NCI-H146 (cell line): ENCODE results near the gene TALDO1.

ENCODE experiments used
- DNase-seq: peaks from one replicate; lab custom pipeline; 2025; lab: John Stamatoyannopoulos, UW

TALDO1 gene

DNA sequence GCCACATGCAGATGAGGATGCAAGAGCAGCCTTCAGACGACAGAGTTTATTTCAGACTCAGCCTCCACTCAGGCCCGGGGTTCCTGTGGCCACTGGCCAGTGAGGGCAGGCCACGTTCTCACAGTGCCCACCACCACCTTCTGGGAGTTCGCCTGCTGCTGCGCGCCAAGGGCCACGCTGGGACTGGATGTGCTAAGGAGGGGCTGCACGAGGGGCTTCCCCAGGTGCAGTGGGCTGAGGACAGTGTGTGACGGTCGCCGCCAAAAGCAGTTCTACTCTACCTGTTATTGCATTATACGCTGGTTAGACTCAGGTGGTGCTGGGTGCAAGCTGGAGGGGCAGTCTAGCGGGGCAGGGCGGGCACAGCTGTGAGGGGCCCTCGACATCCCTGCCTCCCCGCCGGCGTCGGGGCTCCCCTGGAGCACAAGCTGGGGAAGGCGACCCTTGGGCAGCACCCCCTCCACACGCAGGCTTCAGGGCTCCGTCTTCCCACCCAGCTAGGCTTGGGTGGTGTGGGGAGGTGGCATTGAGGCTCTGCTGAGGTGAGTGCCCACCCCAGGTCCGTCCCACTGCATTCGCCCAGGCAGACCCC lies 39.9 kb downstream of the TALDO1 start:
- no peak for DNase-seq

DNA sequence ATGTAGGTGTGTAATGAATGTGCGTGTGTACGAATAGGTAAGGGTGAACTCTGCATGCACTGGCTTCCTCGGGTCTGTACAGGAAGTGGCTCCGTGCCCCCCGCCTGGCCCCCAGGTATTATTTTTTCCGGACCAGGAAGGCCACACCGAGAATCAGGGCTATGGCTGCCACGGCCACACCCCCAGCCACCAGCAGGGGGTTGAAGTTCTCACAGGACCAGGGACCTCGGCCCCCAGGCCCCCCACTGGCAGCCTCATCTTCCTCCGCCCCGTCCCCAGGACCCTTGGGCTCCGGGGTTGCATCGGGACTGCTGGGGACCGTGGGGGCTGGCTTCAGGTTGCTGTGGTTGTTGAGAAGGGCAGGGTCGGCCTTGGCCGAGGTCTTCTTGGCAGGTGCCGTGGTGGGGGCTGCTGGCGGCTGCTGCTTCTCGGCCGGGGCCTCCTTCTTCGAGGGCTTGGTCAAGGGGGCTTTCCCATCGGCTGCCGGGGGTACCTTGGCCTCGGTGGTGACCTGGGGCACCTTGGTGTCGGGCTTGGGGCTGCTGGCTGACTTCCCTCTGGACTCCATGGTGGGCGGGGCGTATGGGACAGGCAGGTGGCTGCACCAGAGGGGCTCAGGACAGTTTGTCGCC lies 40.9 kb downstream of the TALDO1 start:
- DNase-seq, result no peak

DNA sequence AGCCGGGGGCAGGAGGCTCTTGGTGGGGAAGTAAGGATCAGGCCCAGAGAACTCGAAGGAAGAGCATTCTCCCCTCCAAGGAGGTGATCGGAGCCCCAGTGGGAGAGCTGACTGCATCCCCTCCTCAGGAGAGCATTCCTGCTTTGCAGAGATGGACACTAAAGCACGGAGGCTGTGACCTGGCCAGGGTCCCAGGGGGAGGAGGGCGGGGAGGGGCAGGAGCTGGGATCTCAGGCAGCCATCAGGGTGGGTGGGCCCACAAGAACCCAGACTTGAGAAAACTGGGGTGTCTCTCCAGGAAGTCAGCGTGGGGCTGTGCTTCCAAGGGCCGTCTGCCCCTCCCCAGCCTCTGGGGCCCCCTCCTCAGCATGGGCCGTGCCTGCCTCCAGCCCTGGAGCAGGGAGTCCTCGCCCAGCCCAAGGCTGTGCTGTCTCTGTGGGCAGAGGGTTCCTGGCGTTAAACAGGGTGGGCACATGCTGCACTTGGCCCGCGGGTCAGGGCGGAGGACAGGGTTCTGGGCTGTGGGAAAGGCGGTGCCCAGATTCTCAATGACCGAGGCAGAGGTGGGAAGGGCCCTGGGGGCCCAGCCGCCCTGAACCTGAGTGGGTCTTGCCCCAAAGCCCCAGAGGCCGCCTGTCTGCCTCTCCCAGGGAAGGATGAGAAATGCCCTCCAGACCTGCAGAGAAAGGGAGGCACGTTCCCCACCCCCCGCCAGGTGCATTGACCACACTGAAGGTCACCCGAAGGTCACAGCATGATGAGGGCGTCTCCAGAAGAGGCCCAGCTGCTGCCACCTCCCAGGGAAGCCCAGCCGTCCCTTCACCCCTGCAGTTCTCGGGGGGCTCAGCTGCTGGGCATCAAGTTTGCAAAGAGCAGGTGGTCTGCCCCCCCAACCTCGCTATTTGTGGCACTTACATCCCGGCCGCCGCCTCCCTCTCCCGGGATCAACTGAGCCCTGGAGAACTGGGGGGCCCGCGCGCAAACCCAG lies 42.0 kb downstream of the TALDO1 start:
- DNase-seq, result peak; percentile 56

DNA sequence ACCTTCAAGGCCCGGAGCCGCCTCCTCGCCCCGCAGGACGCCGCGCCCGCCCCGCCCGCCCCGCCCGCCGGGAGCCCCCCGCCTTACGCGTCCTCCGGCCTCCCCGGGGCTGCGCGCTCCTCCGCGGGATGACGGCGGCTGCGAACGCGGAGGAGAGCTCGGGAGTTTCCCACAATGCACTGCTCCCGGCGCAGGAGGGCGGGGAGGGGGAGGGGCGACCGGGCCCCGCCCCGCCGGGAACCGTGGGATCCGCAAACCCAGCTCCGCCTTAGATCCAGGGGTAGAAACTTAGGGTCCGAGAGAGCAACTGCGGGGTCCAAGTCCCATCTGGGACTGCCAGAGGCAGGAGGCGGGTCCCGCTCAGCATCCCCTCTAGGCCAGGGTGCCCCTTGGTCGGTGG lies 42.7 kb downstream of the TALDO1 start, which contains the start of gene CEND1:
Gene CEND1 (minus strand): TSS at position 148 of the 400 bp plus-strand sequence. CDS start 1,514 bp downstream, outside the sequence.
- peak; percentile 65 for DNase-seq

DNA sequence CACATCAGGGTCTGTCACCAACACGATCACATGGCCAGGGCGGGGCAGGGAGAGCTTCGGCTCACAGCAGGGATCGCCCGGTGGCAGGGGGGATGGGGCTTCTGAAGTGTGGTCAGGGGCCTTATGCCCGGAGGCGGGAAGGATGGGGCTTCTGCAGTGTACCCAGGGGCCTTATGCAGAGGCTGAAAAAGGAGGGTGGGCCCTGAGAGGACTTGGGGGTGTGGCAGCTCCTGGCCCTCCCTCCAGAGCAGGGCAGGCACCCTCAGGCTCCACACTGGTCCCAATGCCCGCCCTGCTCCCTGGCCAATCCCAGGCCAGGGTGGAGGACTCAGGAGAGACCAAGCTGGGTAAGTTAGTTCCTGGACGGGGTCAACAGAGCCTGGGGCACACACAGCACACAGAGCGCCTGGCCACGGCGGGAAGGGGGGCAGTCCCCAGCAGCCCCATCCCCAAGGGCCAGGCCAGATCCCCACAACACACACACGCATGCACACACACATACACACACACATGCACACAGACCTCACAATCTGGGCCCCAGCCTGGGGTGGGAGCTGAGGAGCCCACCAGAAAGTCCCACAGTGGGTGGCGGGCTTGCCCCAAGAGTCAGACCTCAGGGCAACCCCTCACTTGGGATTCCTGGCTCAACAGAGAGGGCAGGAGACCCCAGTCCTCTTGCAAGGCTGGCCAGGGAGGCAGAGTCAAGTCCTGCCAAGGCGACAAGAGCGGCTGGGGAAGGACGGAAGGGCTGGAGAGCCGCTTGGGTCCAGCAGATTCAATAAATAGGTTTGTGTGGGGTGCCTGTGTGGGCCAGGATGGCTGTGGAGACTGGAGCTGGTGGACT lies 43.7 kb downstream of the TALDO1 start:
- no peak for DNase-seq

DNA sequence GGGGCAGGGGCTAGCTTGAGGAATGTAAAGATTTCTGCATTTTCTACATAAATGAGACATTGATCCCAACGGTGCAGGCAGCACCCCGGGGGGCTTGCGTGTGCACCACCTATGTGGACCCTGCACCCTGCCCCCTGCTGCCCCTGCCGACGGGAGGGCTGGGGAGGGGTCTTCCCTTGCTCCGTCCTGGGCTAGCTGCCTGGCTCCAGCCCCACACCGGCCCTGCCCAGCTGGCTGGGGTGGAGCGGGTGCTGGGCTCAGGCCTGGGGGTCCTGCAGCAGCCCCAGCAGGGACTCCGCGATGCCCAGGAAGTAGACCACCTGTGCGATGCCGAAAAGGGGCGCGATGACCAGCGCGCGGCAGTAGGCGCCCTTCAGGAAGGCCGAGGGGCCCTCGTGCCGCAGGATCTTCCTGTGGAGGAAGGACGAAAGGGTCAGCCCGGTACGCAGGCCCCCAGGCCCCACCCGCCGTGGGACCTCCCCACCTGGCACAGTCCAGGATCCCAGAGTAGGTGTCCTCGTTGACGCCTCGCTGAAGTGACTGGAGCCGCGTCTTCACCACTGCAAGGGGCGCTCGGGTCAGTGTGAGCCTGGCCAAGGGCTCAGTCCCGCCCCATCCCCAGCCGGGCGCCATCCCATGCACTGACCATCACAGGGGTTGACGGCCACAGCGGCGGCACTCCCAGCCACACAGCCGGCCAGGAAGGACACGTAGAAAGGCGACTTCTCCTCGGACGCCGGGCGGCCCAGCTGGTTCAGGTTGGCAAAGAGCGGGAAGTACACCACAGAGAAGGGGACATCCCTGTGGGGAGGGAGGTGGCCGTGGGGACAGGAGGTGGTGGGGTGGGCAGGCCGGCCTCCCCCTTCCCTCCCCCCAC lies 44.6 kb downstream of the TALDO1 start:
- no peak for DNase-seq

DNA sequence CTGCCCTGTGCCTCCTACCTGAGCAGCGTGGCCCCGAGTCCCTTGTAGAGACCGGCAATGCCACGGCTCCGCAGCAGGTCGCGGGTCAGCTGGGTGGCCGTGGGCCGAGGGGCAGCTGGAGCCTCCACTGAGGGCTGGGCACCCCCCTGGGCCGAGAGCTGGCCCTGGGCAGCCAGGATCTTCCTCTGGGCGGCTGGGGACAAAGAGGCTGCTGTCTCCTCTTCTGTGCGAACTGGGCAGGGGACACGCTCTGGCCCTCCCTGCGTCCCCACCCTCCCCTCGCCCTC lies 45.2 kb downstream of the TALDO1 start:
- no peak for DNase-seq

DNA sequence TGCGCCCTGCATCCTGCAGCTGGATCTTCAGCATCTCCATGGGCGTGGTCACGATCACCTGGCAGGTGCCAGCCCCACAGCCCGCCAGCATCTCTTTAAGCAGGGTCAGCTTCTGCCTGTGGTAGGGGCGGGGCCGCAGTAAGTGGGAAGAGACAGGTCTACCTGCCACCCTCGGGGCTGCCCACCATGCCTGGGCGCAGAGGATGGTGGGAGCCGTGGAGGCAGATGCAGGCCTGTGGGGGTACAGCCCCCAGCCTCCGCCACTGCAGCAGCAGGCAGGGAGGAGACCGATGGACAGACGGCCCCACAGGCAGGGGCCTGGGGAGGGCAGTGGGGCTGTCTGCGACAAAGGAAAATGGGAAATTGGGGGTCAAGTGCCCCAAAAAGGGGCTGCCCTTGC lies 45.6 kb downstream of the TALDO1 start:
- DNase-seq, result no peak

DNA sequence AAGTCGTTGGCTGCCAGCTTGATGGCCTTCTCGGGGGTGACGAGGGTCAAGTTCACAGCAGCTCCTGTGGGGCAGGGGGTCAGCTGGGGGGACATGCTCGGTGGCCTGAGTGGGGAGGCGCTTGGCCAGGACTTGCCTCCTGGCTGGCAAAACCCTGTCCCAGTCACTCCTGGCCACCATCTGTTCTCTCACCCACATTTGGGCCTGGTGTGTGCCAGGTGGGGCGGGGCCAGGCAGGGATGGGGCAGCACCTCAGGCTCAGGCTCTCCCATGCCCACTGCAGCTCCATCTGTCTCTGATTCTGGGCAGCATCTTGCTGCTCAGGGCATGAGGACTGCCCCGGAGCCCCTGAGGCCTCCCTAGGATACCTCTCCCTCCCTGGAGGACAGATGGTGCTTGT lies 46.3 kb downstream of the TALDO1 start:
- DNase-seq, result no peak

DNA sequence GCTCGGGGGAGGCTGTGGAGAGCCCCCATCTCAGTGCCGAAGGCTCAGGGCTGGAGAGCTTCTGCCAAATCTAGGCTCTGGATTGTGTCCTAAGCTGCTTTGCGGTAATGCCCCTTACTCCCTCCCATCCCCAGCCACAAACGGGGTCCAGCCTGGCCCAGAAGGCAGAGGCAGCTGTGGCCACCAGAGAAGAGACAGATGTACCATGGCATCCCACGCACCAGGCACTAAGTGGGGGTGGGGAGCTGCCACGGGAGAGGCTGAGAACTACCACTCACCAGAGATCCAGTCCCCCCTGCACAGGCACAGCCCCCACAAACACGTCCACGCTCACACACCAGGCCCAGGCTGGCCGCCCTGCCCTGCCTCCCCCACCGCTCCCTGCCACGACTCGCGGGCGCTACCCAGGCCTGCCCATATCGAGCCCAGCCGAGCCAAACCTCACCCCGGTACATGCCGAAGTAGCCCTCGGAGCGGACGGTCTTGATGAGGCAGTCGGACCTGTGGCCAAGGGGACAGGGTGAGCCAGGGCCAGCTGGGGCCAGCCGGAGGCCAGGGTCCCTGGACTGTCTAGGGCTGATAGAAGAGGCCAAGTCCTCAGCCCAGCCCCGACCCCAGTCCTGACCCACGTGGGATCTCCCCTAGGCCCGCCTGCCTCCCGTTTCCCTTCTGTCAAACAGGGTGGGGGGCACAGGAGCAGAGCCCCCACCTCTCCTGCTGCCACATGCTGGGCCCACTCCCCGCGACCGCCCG lies 46.9 kb downstream of the TALDO1 start:
- DNase-seq, result no peak

DNA sequence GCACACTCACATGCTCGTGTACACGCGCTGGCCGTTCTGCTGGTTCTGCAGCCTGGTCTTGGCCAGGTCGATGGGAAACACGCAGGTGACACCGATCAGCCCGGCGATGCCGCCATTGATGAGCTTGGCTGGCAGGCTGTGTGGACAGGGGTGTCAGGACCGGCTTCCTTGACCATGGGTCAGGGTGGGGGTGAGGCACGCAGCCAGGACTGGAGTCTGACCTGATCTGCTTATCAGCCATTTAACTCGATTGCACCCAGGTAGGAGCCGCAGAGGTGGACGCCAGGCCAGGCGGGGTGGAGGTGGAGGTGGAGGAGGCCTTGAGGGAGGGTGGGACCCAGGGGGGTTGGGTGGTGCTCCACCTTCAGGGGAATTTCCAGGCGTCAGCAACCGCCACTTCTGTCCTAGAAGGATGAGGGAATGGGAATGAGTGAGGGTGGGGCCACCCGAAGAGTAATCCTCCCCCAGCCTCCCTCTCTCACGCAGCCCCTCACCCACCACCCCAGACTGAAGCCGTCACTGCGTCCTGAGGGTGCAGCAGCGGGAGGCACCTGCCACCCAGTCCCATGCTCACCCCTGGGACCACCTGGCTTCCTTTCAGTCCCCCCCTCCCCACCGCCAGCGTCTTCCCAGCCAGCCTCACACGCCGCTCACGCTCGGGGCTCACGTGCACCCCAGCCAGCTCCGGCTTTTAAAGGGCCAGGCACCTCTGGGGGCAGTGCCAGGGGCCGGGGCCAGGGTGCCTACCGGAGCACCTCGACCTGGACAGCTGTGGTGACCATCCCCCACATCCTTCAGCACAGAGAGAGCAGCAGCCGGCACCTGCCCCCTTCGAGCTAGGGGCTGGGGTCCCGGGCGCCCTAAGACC lies 47.7 kb downstream of the TALDO1 start:
- DNase-seq, result no peak

DNA sequence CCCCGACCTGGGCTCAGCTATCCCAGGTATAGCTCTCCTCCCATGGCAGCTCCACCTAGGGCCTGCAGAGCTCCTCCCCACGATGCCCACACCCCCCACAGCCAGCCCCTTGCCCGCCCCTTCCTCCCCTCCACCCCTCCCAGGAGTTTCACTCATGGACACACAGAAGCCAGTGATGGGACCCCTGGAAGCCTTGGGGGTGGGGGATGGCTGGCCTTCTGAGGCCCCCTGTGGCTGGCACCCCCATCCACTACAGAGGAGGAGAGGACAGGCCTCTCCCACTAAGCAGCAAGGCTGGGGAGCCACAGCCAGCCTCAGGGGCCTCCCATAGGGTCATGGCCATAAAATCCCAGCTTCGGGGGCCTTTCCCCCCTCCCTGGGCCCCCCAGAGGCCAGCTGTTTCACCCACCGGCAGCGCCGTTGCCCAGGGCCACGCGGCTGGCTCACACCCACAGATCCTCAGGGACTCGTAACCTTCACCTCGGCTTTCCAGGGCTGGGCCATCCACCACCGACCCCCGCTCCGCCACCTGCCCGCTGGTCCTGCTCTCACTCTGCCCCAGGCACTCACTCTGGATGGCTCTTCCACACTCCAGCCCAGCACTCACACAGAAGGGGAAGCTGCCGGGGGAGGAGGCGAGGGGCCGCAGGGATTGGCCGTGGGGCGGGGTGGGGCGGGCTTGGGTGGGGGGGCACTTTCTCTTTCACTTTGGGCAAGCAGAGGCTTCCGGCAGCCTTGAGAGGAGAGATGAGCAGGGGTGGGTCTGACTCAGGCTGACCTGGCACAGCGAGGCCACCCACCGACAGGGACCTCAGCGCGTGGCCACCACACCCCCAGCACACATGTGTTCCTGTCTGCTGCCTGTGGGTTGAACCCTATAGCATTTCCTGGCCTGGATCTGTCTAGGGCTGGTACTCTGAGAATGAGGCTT lies 48.6 kb downstream of the TALDO1 start:
- DNase-seq, result no peak

DNA sequence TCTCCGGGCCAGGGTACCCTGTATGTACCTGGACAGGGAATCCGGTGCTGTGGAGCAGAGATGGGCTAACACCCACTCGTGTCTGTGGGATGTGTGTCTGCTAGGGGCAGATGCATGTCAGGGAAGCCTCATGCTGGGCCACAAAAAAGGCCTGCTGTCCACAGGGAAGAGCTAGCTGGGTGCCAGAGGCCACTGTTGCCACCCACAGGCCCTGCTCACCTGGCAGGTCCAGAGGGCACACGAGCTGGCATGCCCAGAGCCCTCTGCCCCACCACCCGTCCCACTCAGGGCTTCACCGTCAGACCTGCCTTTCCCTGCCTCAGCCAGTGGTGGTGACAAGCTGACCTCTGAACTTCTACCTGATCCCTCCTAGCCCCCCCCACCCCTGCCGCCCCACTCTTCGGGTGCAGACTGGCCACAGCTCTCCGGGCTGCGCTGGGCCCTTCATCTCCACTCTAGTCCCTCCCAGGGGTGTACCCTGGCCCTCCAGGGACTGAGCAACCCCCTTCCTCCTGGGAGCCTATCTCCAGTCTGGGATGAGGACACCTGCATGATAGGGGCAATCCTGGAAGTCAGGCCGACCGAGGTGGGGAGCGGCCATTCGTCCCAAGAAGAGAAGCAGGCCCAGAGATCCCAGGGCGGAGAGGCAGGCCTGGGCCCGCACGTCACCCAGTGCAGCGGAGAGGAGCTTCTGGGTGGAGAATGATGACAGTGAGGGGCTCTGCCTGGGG lies 49.5 kb downstream of the TALDO1 start:
- DNase-seq, result no peak

DNA sequence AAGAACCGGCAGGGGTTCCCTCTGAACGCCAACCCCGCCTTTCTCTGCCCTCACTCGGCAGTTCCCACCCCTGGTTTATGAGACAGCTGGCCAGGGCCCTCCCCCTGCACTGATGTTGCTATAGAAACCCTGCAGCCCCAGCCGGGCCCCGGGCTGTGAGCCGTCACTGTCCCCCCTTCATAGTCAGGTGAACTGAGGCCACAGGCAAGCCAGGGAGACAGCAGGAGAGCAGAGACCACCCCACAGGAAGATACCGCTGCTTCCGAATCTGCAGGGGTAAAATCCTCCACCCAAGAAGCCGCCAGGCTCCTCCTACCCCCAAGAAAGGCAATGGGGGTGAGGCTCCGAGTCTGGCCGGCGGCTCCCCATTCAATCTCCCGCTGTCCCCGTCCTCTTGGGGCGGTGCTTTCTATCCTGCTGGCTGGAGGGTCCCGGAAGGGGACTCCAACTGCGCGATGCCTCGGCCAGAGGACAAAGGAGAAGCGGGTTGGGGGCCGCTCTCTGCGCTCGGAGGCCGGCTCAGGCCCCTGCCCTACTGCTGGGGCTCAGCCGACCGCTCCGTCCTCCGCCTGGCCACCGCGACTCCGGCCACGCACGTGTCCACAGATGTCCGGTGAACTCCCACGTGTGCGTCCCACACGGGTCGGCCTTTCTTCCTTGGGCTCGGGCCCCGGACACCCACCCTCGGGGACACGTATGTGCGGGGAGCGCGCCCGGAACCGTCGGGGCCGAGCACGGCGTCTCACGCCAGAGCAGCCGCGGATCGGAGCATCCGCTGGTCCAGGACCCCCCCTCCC lies 50.2 kb downstream of the TALDO1 start:
- DNase-seq, result peak; percentile 91

DNA sequence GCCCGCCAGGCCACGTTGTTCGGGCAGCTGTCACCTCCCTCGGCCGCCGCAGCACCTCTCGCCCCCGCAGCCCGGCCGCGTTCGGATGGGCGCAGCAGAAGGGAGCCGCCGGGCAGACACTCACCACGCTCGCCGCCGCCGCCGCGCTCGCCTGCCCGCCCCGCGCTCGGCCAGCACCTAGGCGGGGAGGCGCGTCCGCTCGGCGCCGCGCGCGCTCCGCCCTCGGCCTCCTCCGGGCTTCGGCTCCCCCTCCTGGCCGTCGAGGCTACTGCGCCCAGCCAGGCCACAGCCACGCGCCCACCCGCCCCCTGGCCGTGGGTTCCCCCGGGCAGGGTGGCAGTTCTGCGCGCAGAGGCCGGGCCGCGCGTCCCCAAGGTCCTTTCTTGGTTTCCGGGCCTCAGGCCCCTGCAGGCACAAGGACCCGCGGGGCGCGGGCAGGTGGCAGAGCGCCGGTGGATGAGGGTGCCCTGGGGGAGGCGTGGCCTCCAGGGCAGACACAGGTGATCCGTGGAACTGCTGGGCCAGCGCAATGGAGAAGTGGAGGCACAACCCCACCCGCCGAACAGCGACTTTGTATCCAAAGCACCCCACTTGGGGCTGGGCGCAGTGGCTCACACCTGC lies 50.9 kb downstream of the TALDO1 start, which contains the start of gene SLC25A22:
Gene SLC25A22 (minus strand): TSS at position 189 of the 621 bp plus-strand sequence. CDS start 3,275 bp downstream, outside the sequence.
- peak; percentile 76 for DNase-seq
